T-cell (primary cell): Measurements from ENCODE around the gene CXCL14. TPM values are rescaled to one million over a fixed set of nuclear protein-coding genes. Genes with fewer than 3 reads are reported as not detected.

Source experiments
- ATAC-seq, 4 experiments: fragments of 200-7000 bp in 3 of 4; fragments of 150-1000 bp in 1 of 4; cut with Tn5 transposase; replicated peaks in 1 of 4; 1 replicate in 3 of 4; 2 replicates in 1 of 4; pipeline ENCODE4 v1.10.0; 2021; ENCODE audit warnings: moderate library complexity in 3 of 4, mild to moderate bottlenecking in 2 of 4, moderate number of reproducible peaks in 1 of 4
- CTCF ChIA-PET, 2 donors: fragments of 300-600 bp; sonication (Branson Sonifier 250); formaldehyde crosslinking; loops; one replicate each; lab custom pipeline; 2022; ENCODE audit warnings: antibody characterized with exemption in 2 of 2; lab: Charles Lee
- POLR2A ChIA-PET, 2 donors: fragments of 300-600 bp; sonication (Branson Sonifier 250); formaldehyde crosslinking; loops; one replicate each; lab custom pipeline; 2022; ENCODE audit warnings: antibody characterized with exemption in 2 of 2; lab: Charles Lee
- DNase-seq, 35 experiments: peaks; one replicate each; pipeline versions ENCODE4 v3.0.0 to v3.0.0-alpha.2; 2013 to 2023
- H3K27ac ChIP-seq: one replicate; pipeline ENCODE4 v1.5.1; 2013; ENCODE audit warnings: low read length
- H3K27me3 ChIP-seq, 2 experiments: replicated peaks in 1 of 2; 1 replicate in 1 of 2; 2 replicates in 1 of 2; pipeline versions ENCODE4 v1.6.1 to v1.7.0; 2013; ENCODE audit warnings: low read length in 1 of 2, mixed read lengths in 1 of 2; ENCODE audit not compliant: control insufficient read depth in 2 of 2, insufficient read depth in 2 of 2; ENCODE audit errors: extremely low read depth in 1 of 2
- H3K36me3 ChIP-seq, 2 donors: 1 replicate in 1 of 2; 2 replicates in 1 of 2; pipeline versions ENCODE4 v1.6.1 to v1.7.0; 2013; ENCODE audit warnings: low read length in 1 of 2; ENCODE audit not compliant: control insufficient read depth in 2 of 2, insufficient read depth in 1 of 2; ENCODE audit errors: extremely low read depth in 1 of 2
- H3K4me1 ChIP-seq, 2 experiments: 1 replicate in 1 of 2; 2 replicates in 1 of 2; pipeline versions ENCODE4 v1.6.1 to v1.7.0; 2013; ENCODE audit warnings: low read length in 2 of 2, mixed read lengths in 1 of 2; ENCODE audit not compliant: insufficient read depth in 2 of 2, control insufficient read depth in 1 of 2; ENCODE audit errors: extremely low read depth in 1 of 2
- H3K4me3 ChIP-seq, 2 donors: 1 replicate in 1 of 2; 2 replicates in 1 of 2; pipeline versions ENCODE4 v1.5.1 to v1.7.0; 2013; ENCODE audit warnings: mild to moderate bottlenecking in 2 of 2, low read length in 1 of 2, moderate library complexity in 1 of 2; ENCODE audit not compliant: control insufficient read depth in 1 of 2; ENCODE audit errors: extremely low read depth in 1 of 2
- H3K9me3 ChIP-seq: 2 replicates; pipeline ENCODE4 v1.7.0; 2013
- H3K27ac Mint-ChIP-seq, 2 donors: one replicate each; pipeline ENCODE4 v1.8.0; 2020 to 2021; ENCODE audit warnings: mild to moderate bottlenecking in 2 of 2, mixed read lengths in 2 of 2
- H3K27me3 Mint-ChIP-seq, 2 donors: one replicate each; pipeline ENCODE4 v1.8.0; 2021 to 2022; ENCODE audit warnings: mixed read lengths in 2 of 2
- H3K36me3 Mint-ChIP-seq: one replicate; pipeline ENCODE4 v1.8.0; 2021; ENCODE audit warnings: mixed read lengths
- H3K4me1 Mint-ChIP-seq, 3 donors: one replicate each; pipeline ENCODE4 v1.8.0; 2020 to 2022; ENCODE audit warnings: mixed read lengths in 3 of 3, mild to moderate bottlenecking in 1 of 3
- H3K4me3 Mint-ChIP-seq, 3 donors: one replicate each; pipeline ENCODE4 v1.8.0; 2020 to 2022; ENCODE audit warnings: mild to moderate bottlenecking in 3 of 3, mixed read lengths in 3 of 3, moderate library complexity in 3 of 3
- H3K9me3 Mint-ChIP-seq, 3 donors: one replicate each; pipeline ENCODE4 v1.8.0; 2020 to 2022; ENCODE audit warnings: mixed read lengths in 3 of 3
- WGBS: methylation state at CpG from one replicate; pipeline ENCODE4 v1.1.5; 2013; ENCODE audit warnings: missing lambda C conversion rate; ENCODE audit not compliant: insufficient coverage; 5-methylcytosine and 5-hydroxymethylcytosine counted together
- total RNA-seq, 35 experiments: library from RNA in 6 of 35; stranded (reverse) in 6 of 35; fragments of 120-200 nt in 1 of 35; gene quantifications; one replicate each; pipeline versions ENCODE4 v1.2.1 to v1.2.4 and lab custom pipeline; 2013 to 2026

The CXCL14 gene
- total RNA-seq, 5 donors from 2014 or later (not counting 1 experiment from before 2014, with no cell fraction given), result not detected

- no peaks in the 10 kb centered on the region for H3K36me3 Mint-ChIP-seq
- peaks cover 0 to 7% of the 10 kb centered on the region in 2 experiments for H3K4me1 ChIP-seq
- DNase-seq (no peak), ATAC-seq (no peak)
- CTCF ChIA-PET, result no interaction called here
- no peaks in the 10 kb centered on the region for H3K36me3 ChIP-seq
- H3K4me3 ChIP-seq, result no peak overlapping the region
- POLR2A ChIA-PET, result no interaction called here
- no peaks in the 10 kb centered on the region for H3K9me3 Mint-ChIP-seq
- no peak overlapping the region for H3K4me3 Mint-ChIP-seq
- peaks cover 10 to 17% (median 15%) of the 10 kb centered on the region in 3 donors for H3K4me1 Mint-ChIP-seq
- peaks cover 73 to 84% of the 10 kb centered on the region in 2 donors for H3K27me3 Mint-ChIP-seq
- H3K9me3 ChIP-seq, result no peaks in the 10 kb centered on the region
- no peak overlapping the region for H3K27ac Mint-ChIP-seq
- no peak overlapping the region for H3K27ac ChIP-seq
- peaks cover 23 to 77% of the 10 kb centered on the region in 2 experiments for H3K27me3 ChIP-seq
- WGBS, result 91% methylated on average over 1 of the region's 5 CpGs
Measured at GRCh38 chr5:135538261-135538660, 40.5 kb downstream of the CXCL14 start.

- Mint-ChIP-seq H3K27ac (no peak overlapping the region), H3K27me3 (peaks cover 72 to 84% of the 10 kb centered on the region in 2 donors), H3K9me3 (no peaks in the 10 kb centered on the region), H3K4me1 (peaks cover 6 to 12% (median 10%) of the 10 kb centered on the region in 3 donors), H3K36me3 (no peaks in the 10 kb centered on the region), H3K4me3 (no peak overlapping the region)
- DNase-seq, result no peak
- no peak overlapping the region for H3K4me3 ChIP-seq
- H3K9me3 ChIP-seq, result no peaks in the 10 kb centered on the region
- peaks cover 27 to 79% of the 10 kb centered on the region in 2 experiments for H3K27me3 ChIP-seq
- no peak for ATAC-seq
- peaks cover 0 to 5% of the 10 kb centered on the region in 2 experiments for H3K4me1 ChIP-seq
- no peaks in the 10 kb centered on the region for H3K36me3 ChIP-seq
- CTCF ChIA-PET, result no interaction called here
- no peak overlapping the region for H3K27ac ChIP-seq
- WGBS, result 86% methylated on average over 2 of the region's 2 CpGs
- POLR2A ChIA-PET, result no interaction called here
Measured at GRCh38 chr5:135537745-135538144, 41.0 kb downstream of the CXCL14 start.

- H3K27me3 ChIP-seq, result peaks cover 31 to 76% of the 10 kb centered on the region in 2 experiments
- DNase-seq (no peak), ATAC-seq (no peak)
- H3K9me3 Mint-ChIP-seq, result no peaks in the 10 kb centered on the region
- no peak overlapping the region for H3K27ac Mint-ChIP-seq
- H3K27ac ChIP-seq, result no peak overlapping the region
- H3K27me3 Mint-ChIP-seq, result peaks cover 73 to 86% of the 10 kb centered on the region in 2 donors
- H3K4me1 Mint-ChIP-seq, result peaks cover 6 to 12% (median 8%) of the 10 kb centered on the region in 3 donors
- no peaks in the 10 kb centered on the region for H3K36me3 Mint-ChIP-seq
- H3K9me3 ChIP-seq, result no peaks in the 10 kb centered on the region
- H3K4me3 Mint-ChIP-seq, result no peak overlapping the region
- H3K4me1 ChIP-seq, result peaks cover 0 to 5% of the 10 kb centered on the region in 2 experiments
- H3K4me3 ChIP-seq, result no peak overlapping the region
- 73% methylated on average over 4 of the region's 7 CpGs for WGBS
- ChIA-PET POLR2A (no interaction called here), CTCF (no interaction called here)
- H3K36me3 ChIP-seq, result no peaks in the 10 kb centered on the region
Measured at GRCh38 chr5:135537271-135537670, 41.5 kb downstream of the CXCL14 start.

DNA sequence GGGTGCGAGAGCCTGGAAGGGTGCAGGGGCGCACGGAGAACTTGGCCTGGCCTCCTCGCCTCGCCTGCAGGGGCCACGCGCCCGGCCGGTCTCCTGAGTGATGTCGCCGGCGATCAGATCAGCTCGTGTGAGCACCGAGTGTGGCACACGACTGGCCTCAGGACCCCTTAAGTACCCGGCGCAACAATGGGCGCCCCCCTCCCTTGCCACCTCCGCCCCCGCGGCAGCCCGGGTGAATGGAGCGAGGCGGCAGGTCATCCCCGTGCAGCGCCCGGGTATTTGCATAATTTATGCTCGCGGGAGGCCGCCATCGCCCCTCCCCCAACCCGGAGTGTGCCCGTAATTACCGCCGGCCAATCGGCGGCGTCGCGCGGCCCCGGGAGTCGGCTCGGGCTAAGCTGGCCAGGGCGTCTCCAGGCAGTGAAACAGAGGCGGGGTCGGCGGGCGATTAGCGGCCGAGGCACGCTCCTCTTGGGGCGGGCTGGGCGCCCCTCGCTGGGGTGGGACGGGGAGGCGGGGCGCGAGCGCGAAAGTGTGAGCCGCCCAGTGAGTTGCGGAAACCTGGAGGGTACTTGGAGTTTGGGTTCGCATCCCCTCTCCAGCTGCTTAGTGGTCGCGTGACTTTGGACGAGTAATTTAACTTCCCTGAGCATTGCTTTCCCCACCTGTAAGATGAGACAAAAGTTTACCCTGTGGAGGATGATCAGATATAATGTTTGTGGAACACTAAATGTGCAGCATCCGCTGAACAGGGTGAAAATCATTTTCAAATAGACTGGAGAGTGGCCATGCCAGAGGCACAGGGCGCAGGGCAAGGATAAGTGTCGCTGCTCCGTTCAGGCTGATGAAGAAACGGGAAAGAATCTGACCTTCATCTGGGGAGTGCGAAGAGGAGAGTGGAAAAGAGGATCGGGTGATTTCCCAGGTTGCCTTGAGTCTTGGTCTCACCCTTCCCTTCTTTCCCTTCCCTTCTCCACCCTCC lies 42.7 kb downstream of the CXCL14 start, which contains the start of gene NEUROG1:
Gene NEUROG1 (minus strand): TSS at position 145 of the 982 bp plus-strand sequence. CDS start 274 bp downstream, outside the sequence.
- H3K27ac Mint-ChIP-seq, result no peak within 1 kb of the TSS
- ChIA-PET CTCF (no interaction called here), POLR2A (no interaction called here)
- 5% methylated on average over 57 of the region's 74 CpGs for WGBS
- no peaks in the 10 kb centered on the region for H3K9me3 ChIP-seq
- no peaks in the 10 kb centered on the region for H3K9me3 Mint-ChIP-seq
- no peaks in the 10 kb centered on the region for H3K36me3 ChIP-seq
- no peak within 1 kb of the TSS for H3K27ac ChIP-seq
- H3K4me1 ChIP-seq, result peaks cover 0 to 5% of the 10 kb centered on the region in 2 experiments
- peaks cover 30 to 73% of the 10 kb centered on the region in 2 experiments for H3K27me3 ChIP-seq
- H3K4me3 ChIP-seq, result no peak within 1 kb of the TSS
- peaks cover 75 to 87% of the 10 kb centered on the region in 2 donors for H3K27me3 Mint-ChIP-seq
- ATAC-seq (no peak), DNase-seq (no peak)
- no peaks in the 10 kb centered on the region for H3K36me3 Mint-ChIP-seq
- peak within 1 kb of the TSS in 1 of 3 donors; percentile 65 for H3K4me3 Mint-ChIP-seq
- peaks cover 6 to 10% (median 7%) of the 10 kb centered on the region in 3 donors for H3K4me1 Mint-ChIP-seq

DNA sequence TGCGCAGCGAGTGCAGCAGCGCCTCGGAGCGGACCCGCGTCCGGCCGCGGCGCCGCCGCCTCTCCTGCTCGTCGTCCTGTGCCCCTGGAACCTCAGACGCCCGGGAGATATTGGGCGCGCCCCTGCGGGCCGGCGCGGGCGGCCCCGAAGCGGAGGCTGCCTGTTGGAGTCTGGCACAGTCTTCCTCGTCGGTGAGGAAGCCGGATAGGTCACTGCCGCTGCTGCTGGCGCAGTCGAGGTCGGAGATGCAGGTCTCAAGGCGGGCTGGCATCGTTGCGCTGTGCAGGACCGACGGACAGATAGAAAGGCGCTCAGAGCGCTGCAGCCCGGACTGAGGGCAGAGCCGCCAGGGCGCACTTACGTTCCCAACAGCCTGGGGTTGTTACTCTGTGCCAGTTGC lies 43.4 kb downstream of the CXCL14 start:
- ATAC-seq (no peak), DNase-seq (no peak)
- Mint-ChIP-seq H3K9me3 (no peaks in the 10 kb centered on the region), H3K36me3 (no peaks in the 10 kb centered on the region), H3K27me3 (peaks cover 74 to 86% of the 10 kb centered on the region in 2 donors), H3K4me1 (peaks cover 6 to 10% (median 7%) of the 10 kb centered on the region in 3 donors), H3K4me3 (no peak overlapping the region), H3K27ac (no peak overlapping the region)
- Histone ChIP-seq H3K27me3 (peaks cover 29 to 75% of the 10 kb centered on the region in 2 experiments), H3K9me3 (no peaks in the 10 kb centered on the region), H3K4me1 (peaks cover 0 to 5% of the 10 kb centered on the region in 2 experiments), H3K27ac (no peak overlapping the region), H3K36me3 (no peaks in the 10 kb centered on the region), H3K4me3 (no peak overlapping the region)
- 7% methylated on average over 44 of the region's 44 CpGs for WGBS
- ChIA-PET POLR2A (no interaction called here), CTCF (no interaction called here)

- Histone ChIP-seq H3K4me3 (no peak overlapping the region), H3K4me1 (peaks cover 0 to 5% of the 10 kb centered on the region in 2 experiments), H3K27ac (no peak overlapping the region), H3K27me3 (peaks cover 25 to 73% of the 10 kb centered on the region in 2 experiments), H3K9me3 (no peaks in the 10 kb centered on the region), H3K36me3 (no peaks in the 10 kb centered on the region)
- H3K36me3 Mint-ChIP-seq, result no peaks in the 10 kb centered on the region
- peak overlapping the region in 1 of 3 donors; percentile 65 for H3K4me3 Mint-ChIP-seq
- peak overlapping the region in 1 of 2 donors; percentile 5 for H3K27ac Mint-ChIP-seq
- H3K27me3 Mint-ChIP-seq, result peaks cover 75 to 85% of the 10 kb centered on the region in 2 donors
- ATAC-seq (no peak), DNase-seq (no peak)
- no peaks in the 10 kb centered on the region for H3K9me3 Mint-ChIP-seq
- WGBS, result 5% methylated on average over 55 of the region's 61 CpGs
- POLR2A ChIA-PET, result no interaction called here
- CTCF ChIA-PET, result no interaction called here
- peaks cover 6 to 10% (median 7%) of the 10 kb centered on the region in 3 donors for H3K4me1 Mint-ChIP-seq
Measured at GRCh38 chr5:135534609-135535419, 44.0 kb downstream of the CXCL14 start.
